ENCODE measurements around the gene SPANXN2.
"Not testable (repeated sequence)": the region's sequence is repeated elsewhere in the genome, so short reads cannot be mapped to it uniquely, and the experiment has no call there.

The SPANXN2 gene, protein sequence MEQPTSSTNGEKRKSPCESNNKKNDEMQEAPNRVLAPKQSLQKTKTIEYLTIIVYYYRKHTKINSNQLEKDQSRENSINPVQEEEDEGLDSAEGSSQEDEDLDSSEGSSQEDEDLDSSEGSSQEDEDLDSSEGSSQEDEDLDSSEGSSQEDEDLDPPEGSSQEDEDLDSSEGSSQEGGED

DNA sequence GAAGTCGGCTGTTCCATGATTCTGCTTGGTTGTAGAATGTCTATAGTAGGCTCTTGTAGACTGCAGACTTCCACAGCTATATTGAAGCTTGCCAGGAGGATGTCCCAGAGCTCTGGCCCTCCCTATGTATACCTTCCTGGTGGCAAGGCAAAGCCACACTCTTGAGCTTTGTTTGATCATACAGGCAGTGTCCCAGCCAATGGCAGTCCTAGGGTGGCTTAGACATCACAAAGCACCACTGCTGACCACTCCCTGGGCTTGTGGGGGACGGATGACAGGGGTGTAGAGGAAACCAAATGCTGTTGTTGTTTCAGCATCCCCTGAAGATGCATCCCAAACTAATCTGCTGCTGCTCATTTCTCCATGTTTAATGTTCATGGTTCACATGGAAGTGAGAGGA is at the start of gene SPANXN2:
TSS of gene SPANXN2 (minus strand) at position 101 of the 400 bp plus-strand sequence. CDS start at position 17, 84 bp downstream.
- DNase-seq (ENCODE audit: low read depth in 2 of 2), result not testable (repeated sequence)

DNA sequence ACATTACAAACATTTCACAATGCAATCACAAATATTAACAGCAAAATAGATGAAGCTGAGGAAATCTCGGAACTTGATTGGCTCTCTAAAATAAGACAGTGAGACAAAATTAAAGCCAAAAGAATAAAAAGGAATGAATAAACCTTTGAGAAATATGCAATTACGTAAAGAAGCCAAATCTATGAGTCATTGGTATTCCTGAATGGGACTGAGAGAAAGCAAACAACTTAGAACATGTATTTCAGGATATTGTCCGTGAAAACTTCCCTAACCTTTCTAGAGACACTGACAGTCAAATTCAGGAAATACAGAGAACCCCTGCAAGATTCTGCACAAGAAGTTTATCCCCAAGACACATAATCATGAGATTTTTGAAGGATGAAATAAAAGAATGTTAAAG is 48.4 kb upstream of the SPANXN2 start:
- no peak for DNase-seq (ENCODE audit: low read depth in 2 of 2)

DNA sequence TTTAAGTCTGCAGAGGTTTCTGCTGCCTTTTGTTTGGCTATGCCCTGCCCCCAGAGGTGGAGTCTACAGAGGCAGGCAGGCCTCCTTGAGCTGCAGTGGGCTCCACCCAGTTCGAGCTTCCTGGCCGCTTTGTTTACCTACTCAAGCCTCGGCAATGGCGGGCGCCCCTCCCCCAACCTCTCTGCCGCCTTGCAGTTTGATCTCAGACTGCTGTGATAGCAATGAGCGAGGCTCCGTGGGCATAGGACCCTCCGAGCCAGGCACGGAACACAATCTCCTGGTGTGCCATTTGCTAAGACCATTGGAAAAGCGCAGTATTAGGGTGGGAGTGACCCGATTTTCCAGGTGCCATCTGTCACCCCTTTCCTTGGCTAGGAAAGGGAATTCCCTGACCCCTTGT is 47.2 kb upstream of the SPANXN2 start:
- not testable (repeated sequence) for DNase-seq (ENCODE audit: low read depth in 2 of 2)

DNA sequence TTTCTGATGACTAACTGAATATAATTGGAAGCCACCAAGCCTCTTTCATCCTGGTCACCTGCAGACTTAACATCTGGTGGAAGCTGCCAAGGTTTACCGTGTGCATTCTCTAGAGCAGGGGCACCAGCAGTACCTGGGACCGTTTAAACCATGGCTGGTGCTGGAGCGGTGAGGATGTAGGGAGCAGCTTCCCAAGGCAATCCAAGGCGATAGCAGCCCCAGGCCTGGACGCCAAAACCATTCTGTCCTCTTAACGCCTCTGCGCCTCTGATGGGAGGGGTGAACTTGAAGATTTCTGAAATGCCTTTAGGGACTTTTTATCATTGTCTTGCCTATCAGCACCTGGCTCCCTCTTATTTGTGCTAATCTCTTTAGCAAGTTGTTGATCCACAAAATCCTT is 37.3 kb upstream of the SPANXN2 start:
- DNase-seq (ENCODE audit: low read depth in 2 of 2), result no peak

DNA sequence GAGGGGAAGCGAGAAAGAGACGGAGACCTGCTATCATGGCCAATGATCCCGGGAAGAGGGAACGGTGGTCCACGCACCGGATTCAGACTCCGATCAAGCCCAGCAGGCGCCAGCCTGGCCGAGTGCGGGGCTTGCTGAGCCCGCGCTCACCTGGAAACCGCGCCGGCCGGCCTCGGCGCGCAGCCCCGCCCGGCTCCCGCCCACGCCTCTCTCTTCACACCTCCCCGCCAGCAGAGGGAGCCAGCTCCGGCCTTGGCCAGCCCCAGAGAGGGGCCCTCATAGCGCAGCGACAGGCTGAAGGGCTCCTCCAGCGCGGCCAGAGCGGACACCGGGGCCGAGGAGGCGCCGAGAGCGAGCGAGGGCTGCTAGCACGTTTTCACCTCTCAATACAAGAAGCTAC is 36.8 kb upstream of the SPANXN2 start:
- no peak for DNase-seq (ENCODE audit: low read depth in 2 of 2)

DNA sequence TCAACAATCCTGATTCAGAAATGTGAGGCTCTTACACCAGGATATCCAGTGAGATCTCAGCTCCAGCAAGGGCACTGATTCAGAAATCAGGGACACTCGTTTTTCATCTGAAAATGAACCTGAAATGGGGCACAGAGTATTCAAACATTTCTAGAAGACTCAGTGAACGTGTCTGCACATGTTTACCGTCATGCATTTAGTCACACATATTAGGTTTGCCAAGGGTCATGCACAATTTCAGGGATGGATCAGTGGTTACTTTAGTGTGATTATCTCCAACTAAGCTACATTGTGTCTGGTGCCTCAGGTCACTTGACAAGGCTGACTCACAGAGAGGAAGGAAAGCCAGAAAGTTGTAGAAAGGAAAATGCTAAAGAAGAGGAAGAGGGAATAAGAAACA is 33.6 kb upstream of the SPANXN2 start:
- no peak for DNase-seq (ENCODE audit: low read depth in 2 of 2)

DNA sequence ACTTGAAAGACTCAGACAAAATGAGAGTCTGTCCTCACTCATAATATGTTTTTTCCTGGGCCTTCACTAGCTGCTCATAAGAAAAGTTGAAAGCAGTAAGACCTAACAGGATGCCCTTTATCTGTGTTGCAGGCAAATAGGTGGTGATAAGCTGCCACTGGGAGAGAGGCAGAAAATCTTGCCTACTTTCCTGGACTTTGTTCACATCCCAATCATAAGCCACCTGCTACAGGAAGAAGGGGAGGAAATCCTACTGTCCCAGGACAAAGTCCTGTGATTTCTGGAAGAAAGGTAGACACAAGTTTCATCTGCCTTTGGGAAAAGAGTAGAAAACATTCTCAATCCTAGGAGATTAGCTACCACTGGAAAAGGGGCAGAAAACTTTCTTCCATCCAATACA is 13.3 kb upstream of the SPANXN2 start:
- DNase-seq (ENCODE audit: low read depth in 2 of 2), result no peak

DNA sequence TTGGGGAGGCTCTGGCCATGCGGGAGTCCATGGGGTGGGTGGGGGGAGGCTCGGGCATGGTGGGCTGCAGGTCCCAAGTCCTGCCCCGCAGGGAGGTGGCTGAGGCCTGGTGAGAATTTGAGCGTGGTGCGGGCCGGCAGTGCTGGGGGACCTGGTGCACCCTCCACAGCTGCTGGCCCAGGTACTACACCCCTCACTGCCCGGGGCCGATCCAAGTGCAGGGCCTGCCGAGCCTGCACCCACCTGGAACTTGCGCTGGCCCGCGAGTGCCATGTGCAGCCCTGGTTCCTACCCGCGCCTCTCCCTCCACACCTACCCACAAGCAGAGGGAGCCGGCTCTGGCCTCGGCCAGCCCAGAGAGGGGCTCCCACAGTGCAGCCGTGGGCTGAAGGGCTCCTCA is 5.7 kb upstream of the SPANXN2 start:
- no peak for DNase-seq (ENCODE audit: low read depth in 2 of 2)

DNA sequence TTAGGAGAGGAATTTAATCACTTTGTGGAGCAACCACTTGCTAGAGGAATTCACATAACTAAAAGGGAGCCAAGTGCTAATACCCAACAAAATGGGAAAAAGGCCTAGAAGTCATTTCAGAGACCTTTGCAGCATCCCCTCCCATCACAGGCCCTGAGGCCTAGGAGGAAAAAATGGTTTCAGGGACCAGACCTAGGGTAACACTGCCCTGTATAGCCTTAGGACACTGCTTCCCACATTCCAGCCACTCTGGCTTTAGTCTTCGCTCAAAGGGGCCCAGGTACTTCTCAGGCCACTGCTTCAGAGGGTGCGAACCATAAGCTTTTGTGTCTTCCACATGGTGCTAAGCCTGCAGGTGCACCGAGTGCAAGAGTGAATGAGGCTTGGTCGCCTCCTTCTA is 19.1 kb downstream of the SPANXN2 start:
- DNase-seq (ENCODE audit: low read depth in 2 of 2), result no peak

DNA sequence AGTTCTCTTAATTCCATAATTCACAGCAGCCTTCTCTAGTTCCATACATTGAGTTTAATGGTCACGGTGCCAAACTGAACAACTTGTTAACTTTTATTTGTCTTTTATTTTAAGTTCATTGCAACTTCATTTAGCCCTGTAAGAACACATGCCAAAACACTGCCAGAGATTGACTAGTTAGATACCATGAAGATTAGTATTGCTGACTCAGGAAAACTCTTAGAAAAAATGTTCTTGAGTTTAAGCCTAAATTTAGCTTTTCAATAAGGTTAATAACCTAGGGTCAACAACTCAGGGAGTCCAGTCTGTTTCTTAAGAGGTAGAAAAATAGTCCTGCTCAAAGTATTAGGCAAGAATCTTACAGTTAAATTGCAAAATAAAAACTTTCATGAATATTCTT is 25.7 kb downstream of the SPANXN2 start:
- no peak for DNase-seq (ENCODE audit: low read depth in 2 of 2)

DNA sequence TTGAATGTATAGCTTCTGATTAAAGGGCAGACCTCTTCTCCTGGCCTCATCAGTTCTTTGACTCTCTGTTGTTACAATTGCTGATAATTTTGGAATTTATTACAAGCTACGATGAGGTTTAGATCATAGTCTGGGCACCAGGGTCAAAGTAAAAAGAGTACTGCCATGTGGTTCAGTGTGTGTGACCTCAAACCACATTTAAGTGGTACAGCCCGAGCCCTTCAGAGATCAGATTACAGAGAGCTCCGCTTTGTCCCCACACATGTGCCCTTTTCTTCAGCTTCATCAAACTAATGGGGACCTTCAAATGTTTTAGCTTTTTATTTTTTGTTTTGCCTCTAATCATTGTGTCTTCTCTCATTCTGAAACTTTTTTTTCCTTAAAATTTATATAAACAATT is 37.1 kb downstream of the SPANXN2 start:
- DNase-seq (ENCODE audit: low read depth in 2 of 2), result no peak

DNA sequence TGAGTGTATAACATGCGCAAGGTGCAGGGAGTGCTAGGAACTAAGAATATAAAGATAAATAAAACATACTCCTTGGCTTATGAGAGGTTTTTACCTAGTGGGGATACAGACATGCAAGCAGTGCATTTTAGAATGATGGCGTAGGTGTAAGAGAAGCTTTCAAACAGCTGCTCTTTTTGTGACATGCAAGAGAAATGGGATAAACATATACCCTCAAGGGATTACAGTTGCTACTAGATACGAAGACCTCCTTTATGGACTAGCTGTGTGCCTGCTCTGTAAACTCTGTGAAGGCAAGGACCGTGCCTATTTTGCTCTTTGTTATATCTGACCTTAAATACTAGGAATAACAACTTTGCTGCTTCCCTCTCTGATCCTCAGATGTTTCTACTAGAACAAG is 45.6 kb downstream of the SPANXN2 start:
- no peak for DNase-seq (ENCODE audit: low read depth in 2 of 2)

DNA sequence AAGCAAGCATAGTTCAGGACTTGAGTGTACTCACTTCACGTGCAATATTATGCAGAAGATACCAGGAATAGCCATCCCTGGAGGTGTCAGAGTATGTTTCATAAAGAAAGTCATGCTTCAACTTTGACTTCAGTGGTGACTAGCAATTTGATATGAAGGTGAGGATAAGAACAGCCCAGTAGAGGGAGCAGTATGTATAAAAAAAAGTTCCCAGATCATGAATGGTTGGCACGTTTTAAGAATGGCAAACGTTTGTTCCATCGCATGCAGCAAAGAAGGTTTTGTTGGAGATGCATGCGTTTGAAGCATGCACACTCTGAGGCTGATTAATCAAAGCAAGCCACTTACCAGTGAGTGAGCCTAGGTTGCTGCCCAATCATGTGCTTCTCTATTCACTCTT is 51.2 kb downstream of the SPANXN2 start:
- no peak for DNase-seq (ENCODE audit: low read depth in 2 of 2)

DNA sequence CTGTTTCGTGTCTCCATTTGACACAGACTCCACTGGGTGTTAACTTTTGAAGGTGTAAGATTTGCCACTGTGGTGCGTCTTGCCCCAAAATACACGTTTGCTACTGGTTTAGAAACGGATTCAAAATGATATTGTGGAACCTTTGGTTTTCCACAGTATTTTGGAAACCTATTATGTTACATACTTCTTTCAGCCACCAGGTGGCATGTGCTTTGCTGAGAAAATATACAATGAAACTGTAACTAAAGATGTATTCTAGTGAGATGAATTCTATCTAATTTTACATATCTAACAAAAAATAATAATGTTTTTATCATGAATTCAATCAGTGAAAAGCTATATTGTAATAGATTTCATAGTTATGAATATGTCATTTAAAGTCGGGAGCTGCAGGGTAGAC is 56.2 kb downstream of the SPANXN2 start:
- no peak for DNase-seq (ENCODE audit: low read depth in 2 of 2)

DNA sequence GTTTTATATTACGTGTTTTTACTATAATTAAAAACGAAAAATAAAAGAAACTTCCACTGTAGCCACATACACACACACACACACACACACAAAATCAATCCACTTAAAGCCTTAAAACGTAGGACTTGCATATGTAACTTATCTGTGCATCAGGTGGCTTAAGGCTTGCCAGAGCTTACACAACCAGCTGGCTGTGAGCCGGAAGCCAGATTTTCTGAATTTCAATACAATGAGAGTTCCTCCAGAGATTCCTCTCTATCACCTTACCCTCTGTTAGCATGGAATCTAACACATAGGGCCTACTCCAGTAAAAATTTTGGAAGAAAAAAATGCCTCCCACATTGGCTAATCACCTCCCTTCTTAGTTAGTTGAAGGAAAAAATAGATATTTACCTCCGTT is 56.8 kb downstream of the SPANXN2 start:
- DNase-seq (ENCODE audit: low read depth in 2 of 2), result no peak
